HG03469 (cell line): ENCODE results near the gene RNASE1.

Experiments used
- ATAC-seq: cut with Tn5 transposase; IDR thresholded peaks from one replicate; pipeline ENCODE4 v1.9.1; 2021; ENCODE audit warnings: mild to moderate bottlenecking, moderate library complexity, moderate number of reproducible peaks; ENCODE audit not compliant: unreplicated experiment

Gene RNASE1

DNA sequence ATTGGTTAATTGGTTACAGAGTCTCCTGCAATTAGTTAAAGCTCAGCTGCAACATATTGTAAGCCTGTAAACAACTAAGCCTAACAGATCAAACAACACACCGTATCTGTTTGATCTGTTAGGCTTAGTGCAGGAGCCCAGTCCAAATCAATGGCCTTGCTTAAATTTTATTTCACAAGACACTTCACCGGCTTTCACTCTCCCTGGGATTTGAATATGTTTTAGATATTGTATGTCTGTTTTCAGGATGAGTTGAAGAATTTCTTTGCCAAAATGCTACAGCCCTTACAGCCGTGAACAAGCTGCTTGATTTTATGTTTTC is 5.5 kb upstream of the RNASE1 start:
- no peak for ATAC-seq

DNA sequence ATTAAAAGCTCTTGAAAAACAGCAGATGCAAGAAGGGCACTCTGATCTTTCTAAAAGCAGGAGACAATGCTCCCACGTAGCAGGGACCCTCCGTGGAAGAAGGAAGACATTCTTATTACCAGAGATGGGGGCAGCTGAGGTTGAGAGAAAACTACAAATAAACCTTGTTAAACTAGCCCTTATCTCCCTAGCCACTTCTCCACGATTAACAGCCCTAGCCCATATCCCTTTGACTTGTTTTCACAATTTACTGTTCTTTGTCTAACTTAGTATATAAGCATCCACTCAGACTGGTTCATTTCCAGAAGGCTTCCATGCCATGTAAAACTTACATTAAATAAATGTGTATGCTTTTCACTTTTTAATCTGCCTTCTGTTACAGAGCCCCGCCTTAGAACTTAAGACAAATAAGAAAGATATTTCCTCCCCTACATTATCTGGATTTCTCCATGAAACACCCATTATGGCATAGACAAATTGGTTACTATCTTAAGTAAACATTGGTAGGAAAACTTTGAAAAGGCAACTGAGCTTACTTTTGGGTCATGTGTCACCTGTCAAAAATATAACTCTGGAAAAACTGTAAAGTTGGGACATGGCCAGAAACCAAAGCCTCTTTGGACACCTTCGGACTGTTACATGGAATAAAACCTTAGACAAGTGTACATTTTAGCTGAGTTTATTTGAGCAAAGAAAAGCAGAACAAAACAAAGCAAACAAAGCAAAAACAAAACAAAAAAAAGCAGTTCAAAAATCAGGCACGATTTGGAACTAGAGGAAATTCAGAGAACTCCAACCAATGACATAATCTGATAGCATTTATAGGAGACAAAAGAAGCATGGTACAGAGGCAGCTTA is 4.9 kb upstream of the RNASE1 start:
- no peak for ATAC-seq

DNA sequence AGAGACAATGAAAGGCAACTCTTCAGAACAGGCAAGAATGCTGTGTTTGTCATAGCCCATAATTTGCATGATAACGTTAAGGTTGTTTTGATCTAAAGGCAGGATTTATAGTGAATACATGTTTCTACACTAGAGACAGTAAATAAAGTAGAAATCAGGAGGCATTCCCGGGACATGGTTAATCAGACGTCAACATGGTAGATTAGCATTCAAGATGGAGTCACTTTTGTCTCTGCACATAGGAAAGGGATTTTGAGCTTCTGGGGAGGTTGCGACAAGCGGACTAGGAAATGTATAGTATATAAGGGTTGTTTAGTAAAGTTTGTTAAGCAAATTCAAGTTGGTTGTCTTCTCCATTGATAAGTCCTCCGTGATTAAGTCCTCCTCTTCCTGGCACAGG is 2.8 kb upstream of the RNASE1 start:
- no peak for ATAC-seq

DNA sequence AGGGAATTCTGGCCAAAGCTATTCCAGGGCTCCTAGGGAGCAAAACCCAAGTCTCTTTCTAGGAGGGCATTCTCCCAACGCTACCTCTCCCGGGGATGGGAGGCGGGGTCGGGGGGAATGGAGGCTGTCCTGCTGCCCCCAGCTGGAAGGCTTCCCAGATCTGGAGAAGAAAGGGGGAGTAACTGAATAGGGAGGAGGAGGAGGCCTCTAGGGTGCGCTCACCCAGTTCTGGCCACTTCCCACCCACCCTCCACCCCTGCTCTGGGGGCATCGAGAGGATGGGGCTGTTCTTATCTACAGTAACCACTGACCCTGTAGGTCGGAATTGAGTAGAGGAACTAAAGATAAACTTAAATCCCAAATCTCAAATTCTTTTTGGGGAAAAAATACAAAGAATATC is 579 bp upstream of the RNASE1 start:
- no peak for ATAC-seq

DNA sequence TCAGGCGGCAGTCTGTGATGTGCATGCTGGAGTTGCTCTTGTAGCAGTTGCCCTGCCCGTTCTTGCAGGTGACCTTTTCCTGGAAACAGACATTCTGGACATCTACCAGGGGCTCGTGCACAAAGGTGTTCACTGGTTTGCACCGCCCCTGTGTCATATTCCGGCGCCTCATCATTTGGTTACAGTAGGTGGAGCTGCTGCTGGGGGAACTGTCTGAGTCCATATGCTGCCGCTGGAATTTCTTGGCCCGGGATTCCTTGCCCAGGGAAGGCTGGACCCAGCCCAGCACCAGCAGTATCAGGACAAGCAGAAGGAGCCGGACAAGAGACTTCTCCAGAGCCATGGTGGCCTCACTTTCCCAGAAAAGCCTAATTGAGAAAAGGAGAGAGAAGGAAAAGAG is 918 bp downstream of the RNASE1 start:
- ATAC-seq = no peak

DNA sequence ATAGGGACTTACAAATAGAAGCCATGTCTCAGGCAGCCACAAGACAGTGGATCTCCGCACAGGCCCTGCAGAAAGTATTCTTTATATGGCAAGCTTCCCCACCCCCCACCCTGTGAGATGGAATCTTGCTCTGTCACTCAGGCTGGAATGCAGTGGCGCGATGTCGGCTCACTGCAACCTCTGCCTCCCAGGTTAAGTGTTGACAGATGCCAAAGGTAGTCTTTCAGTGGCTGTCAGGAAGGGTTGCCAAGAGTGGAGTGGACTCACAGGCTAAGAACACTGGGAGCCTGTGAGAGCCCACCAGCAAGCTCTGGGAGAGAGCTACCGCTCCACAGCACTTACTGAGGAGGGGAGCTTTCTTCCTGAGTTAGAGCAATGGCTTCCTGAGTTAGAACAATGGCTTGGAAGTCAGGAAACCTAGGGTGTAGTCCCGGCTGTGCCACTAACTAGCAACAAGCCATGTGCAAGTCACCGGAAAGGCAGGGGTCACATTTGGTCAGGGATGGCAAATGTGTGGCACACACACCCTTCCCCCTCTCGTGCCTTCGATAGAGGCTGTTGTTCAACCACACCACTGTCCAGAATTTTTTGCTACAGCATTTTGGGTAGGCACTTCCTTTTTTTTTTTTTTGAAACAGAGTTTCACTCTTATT is 2.6 kb downstream of the RNASE1 start:
- no peak for ATAC-seq

DNA sequence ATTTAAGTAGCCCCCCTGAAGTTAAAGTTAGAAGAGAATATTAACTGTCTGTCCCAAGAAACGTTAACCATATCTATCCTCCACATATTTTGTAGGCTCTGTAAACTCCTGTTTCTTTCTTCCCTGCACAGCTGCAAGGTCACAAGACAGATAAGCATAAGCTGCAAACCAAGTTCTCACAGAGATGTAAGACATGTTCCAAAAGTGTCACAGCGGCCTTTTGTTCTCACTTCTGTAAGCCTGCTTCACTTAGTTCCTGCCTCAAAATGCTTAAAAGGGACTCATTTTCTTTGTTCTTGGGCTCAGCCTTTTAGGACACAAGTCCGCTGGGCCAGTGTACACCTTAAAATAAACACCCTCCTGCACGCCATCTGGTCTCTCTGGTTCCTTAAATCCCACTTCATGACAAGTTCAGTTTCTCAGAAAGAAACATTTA is 3.2 kb downstream of the RNASE1 start:
- ATAC-seq = no peak

DNA sequence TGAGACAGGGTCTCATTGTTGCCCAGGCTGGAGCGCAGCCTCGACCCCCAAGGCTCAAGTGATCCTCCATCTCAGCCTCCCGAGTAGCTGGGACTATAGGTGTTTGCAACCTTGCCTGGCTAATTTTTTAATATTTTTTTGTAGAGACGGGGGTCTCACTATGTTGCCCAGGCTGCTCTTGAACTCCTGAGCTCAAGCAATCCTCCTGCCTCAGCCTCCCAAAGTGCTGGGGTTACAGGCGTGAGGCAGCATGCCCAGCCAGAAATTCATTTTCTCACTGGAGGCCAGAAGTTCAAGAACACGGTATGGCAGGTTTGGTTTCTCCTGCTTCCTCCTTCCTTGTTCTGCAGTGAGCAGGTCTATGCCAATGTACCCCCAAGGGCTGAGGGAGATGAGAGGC is 3.7 kb downstream of the RNASE1 start:
- no peak for ATAC-seq

DNA sequence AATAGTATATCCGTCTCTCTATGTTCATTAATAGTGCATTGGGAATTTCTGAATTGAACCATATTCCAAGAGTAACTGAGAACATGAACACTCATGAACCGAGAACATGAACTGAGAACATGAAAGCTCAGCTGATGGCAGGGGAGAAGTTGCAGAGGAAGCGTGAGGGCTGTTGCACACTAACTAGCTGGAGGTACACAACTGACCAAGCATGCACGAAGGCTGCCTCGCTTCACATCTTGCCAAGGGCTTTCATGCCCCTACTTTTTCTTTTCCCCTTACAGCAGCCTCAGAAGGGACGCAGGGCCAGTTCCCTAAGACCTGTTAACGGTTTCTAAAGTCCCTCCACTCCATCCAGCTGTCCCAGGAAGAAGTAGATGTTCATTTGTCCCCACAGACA is 4.3 kb downstream of the RNASE1 start:
- no peak for ATAC-seq

DNA sequence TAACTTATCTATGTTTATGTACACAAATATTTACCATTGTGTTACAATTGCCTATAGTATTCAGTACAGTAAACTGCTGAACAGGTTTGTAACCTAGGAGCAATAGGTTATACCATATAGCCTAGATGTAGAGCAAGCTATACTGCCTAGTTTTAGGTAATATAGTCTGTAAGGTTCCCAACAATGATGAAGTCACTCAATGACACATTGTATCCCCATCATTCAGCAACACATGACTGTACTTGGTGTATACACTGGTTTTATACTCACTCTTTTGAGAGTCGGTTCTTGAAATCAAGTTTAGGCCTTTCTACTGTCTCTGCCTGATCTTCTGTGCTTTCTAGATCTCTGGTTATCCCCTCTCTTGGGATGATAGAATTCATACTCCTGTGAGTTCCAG is 5.5 kb downstream of the RNASE1 start:
- no peak for ATAC-seq

DNA sequence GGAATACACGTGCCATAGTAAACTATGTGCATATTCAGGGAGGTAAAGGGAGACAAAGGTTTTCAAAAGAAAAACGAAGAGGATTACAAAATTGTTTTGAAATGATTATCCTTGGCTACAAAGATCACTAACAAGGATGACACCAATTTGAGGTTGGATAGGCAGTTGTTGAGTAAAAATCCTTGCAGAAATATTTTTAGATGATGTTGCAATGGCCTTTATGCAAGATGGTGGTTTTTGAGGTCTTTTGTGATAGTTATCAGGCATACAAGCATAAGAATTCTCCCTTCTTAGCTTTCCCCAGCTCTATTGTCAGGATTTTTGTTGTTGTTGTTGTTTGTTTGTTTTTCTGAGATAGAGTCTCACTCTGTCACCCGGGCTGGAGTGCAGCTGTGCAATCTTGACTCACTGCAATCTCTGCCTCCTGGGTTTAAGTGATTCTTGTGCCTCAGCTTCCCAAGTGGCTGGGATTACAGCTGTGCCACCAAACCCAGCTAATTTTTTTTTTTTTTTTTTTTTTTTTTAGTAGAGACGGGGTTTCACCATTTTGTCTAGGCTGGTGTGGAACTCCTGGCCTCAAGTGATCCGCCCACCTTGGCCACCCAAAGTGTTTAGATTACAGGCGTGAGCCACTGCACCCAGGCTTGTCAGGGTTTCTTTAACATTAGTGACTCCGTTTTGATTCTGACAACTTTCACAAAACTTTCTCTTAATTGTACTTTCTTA is 7.8 kb downstream of the RNASE1 start:
- ATAC-seq = no peak

DNA sequence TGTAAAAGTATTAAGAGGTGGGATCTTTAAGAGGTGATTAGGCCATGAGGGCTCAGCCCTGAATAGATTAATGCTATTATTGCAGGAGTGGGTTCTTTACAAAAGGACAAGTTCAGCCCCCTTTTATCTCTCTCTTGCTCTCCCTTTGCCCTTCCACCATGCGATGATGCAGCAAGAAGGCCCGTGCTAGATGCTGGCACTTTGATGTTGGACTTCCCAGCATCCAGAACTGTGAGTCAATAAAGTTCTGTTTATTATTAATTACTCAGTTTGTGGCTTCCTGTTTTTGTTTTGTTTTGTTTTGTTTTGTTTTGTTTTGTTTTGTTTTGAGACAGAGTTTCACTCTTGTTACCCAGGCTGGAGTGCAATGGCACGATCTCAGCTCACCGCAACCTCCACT is 10.1 kb downstream of the RNASE1 start:
- no peak for ATAC-seq

DNA sequence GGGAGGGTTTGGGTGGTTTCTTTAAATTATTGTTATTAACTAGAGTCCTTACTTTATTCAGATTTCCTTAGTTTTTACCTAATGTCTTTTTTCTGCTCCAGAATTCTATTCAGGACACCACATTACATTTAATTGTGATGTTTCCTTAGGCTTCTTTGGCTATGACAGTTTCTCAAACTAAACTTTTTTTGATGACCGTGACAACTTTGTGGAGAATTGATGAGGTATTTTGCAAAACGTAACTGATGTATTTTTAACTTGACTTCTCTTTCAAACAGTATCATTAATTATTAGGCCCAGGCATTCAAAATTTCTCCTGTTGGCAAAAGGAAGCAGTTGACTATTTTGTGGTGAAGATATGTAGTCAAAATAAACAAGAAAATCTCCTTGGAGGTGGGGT is 11.0 kb downstream of the RNASE1 start:
- ATAC-seq = no peak

DNA sequence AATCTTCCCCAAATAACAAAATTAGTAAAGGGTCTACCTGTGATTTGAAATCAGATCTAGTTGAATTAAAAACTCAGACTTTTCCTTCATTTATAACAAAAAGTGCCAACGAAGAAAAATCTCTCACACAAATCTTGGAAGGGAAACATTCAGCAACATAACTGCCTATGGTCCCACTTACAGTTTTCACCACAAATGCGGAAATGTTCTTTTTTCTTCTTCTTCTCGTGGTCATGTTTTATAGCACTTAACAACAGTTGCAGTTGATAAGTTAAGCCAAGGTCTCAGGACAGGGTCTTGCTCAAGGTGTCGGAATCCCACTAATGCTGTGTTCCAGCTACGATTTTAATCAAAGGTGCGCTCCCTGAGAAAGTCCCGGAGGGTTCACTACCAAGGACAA is 11.5 kb downstream of the RNASE1 start:
- ATAC-seq = no peak

DNA sequence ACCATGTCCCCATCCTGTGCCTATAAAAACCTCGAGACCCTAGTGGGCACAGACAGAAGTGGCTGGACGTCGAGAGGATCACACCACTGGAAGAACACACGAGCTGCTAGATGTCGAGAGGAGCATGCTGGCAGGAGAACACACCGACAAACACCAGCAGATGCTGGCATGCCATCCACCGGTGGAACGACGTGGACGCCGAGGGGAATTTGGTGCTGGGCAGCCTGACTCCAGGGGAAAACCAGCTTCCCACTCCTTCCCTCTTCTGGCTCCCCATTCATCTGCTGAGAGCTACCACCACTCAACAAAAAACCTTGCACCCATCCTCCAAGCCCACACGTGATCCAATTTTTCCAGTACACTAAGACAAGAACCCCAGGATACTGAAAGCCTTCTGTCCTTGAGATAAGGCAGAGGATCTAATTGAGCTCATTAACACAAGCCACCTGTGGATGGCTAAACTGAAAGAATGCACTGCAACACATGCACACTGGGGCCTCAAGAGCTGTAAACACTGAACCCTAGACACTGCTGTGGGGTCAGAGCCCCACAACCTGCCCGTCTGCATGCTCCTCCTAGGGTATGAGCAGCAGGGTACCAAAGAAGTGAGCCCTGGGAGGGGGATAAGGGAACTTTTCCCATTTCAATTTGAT is 12.1 kb downstream of the RNASE1 start:
- ATAC-seq = no peak

DNA sequence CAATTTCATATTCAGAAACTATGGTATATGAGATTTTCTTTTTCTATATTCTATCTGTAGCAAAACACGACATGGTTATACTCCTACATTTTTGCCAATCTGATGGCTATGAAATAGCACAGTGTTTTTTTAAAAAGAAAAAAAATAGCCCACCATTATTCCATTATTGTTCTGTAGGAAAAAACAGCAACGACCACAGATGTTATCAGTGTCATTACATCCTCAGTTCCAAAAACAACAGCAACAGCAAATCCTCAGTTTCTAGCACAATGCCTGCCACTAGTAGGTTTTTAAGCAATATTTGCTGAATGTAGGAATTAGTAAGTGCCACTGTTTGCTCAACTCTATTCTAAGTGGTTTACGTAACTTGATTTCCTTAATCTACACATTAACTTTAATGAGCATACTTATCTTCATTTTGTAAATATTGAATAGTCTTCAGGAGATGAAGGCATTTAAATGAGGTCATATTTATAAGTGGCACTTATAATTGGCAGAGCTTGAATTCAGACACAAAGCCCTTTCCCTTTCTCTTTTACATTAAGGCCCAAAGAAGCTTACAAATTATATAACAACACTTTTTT is 13.3 kb downstream of the RNASE1 start:
- no peak for ATAC-seq

DNA sequence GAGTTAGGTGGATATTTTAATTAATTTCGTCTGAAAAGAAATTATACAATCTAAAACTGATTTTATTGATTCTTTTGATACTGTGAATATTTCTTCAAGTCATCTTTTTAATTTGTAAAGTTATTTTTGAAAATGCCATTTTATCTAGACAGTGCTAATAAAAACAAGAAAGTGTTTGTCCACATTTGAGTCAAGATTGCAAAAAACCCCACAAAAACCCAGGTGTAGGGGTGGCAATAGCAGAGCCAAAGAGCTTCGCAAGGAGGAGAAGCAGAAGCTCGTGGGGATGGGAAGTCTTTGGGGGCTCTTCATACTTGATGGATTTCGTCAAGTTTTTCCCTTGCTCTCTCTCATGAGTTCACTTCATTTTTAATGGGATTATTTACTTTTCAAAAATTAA is 15.6 kb downstream of the RNASE1 start:
- no peak for ATAC-seq

DNA sequence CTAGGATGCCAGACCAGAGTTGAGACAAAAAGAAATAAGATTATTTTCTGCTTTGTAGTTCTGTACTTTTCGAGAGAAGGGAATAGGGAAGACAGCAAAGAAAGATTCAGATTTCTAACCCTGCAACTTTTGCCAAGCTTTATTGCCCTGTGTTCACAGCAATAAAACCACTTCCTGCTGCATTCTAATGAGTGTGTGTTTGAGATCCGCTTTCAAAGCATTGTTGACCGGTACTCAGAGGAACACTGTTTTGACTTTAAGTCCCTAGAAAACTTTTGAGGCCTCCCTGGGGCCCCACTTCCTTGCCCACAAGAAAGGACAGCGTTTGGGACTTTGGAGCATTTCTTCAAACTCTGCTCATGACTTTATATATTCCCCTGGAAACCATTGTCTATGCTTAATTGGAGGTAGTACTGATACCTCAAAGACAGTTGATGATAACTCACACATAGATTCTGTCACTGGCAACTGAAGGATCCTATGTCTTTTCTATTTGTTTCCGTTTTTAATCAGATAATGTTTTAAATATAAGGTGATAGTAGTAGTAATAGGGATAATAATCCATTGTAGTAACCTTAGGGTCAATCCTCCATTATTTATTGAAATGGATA is 20.3 kb downstream of the RNASE1 start:
- peak; percentile 53 for ATAC-seq

DNA sequence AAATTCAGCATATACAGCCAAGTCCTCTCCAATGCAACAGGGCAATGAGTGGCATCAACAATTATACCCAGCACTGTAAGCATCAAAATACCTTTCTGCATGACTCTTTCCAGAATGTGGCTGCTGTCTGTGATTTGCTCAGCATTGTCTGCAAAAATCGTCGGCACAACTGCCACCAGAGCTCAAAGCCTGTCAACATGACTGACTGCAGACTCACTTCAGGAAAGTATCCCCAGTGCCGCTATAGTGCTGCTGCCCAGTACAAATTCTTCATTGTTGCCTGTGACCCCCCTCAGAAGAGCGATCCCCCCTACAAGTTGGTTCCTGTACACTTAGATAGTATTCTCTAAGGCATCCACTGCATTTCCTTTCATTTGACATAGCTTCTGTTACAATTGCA is 20.8 kb downstream of the RNASE1 start:
- ATAC-seq = no peak

DNA sequence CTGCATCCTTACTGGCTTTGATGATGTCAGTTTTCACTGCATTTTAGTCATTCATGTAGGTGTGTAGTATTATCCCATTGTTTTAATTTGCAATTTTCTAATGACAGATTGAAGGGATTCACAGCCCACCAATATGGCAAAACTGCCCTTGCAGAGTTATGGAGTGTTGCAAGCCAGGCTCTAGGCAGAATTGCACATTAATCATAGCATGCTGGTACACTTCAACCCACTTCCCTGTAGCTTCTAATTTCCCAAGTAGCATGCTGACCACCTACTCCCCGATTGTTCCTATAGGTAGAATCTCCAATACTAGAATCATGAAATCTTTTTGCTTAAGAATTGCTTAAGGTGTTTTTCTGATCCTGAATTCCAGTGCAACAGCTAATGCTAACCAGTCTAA is 26.7 kb downstream of the RNASE1 start:
- ATAC-seq = no peak

DNA sequence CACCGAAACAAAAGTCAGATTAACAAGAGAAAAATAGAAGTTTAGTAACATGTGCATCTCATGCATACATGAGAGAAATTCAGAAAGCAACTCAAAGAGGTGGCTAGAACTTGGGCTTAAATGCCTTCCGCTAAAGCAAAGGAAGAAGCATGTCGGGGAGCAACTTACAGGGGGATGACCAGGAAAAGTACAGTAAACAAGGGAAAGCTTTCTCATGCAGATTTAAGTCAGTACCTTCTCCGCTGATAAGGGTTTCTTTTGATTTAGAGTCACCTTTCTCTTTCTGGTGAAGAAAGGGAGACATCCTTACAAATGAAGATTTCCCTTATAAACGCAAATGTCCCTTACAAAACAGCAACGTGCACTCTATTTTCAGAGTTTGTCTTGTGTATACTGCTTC is 27.6 kb downstream of the RNASE1 start:
- ATAC-seq = no peak
